Body of pancreas (tissue), 4 donors: ENCODE measurements around the gene RAB21.

ENCODE experiments used
- POLR2A ChIP-seq, 3 donors: fragments of 450-650 bp; IDR thresholded peaks; one replicate each; pipeline ENCODE4 v1.6.1; 2016; ENCODE audit warnings: antibody characterized with exemption in 3 of 3, mild to moderate bottlenecking in 2 of 3
- TF ChIP-seq, protein P1 (sequence below), 7 experiments: fragments of 450-650 bp in 4 of 7; fragments of 200-600 bp in 3 of 7; sonication (generic) in 3 of 7; IDR thresholded peaks; one replicate each; pipeline ENCODE4 v1.5.1; 2016 to 2019; ENCODE audit warnings: antibody characterized with exemption in 7 of 7

DNA sequence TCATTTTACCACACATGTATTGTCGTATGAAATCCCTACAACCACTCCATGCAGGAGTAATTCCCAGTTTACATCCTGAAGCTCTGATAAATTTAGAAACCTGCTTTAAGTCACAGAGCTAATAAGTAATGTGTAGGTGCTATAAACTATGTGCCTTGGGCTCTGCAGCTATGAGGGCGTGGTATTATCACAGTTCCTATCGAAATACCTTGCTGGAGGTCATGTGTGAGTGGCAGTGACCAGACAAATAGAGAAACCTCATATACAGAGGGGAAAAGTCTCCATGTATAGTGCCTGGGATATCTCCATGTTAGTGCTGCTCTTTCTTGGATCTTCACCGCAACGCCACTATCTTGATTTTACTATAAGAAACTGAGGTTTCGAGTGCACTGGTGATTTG is 84.0 kb downstream of the RAB21 start:
- TF ChIP-seq POLR2A (IDR thresholded peaks at IDR 0.05) = no peak
- TF ChIP-seq, protein P1, sequence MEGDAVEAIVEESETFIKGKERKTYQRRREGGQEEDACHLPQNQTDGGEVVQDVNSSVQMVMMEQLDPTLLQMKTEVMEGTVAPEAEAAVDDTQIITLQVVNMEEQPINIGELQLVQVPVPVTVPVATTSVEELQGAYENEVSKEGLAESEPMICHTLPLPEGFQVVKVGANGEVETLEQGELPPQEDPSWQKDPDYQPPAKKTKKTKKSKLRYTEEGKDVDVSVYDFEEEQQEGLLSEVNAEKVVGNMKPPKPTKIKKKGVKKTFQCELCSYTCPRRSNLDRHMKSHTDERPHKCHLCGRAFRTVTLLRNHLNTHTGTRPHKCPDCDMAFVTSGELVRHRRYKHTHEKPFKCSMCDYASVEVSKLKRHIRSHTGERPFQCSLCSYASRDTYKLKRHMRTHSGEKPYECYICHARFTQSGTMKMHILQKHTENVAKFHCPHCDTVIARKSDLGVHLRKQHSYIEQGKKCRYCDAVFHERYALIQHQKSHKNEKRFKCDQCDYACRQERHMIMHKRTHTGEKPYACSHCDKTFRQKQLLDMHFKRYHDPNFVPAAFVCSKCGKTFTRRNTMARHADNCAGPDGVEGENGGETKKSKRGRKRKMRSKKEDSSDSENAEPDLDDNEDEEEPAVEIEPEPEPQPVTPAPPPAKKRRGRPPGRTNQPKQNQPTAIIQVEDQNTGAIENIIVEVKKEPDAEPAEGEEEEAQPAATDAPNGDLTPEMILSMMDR (IDR thresholded peaks at IDR 0.05) = no peak
